Fibroblast of lung (primary cell): Measurements from ENCODE around the gene PCNT. TPM values are rescaled to one million over a fixed set of nuclear protein-coding genes. Genes with fewer than 3 reads are reported as not detected.

ENCODE experiments used
- DNase-seq, 2 donors: peaks; one replicate each; pipeline versions ENCODE4 v3.0.0 to v3.0.0-alpha.2; 2010; ENCODE audit warnings: low read depth in 2 of 2
- H2AFZ ChIP-seq: 2 replicates; pipeline ENCODE4 v1.5.1; 2012; ENCODE audit warnings: low read length, control low read depth, inconsistent platforms
- H3K27ac ChIP-seq: 2 replicates; pipeline ENCODE4 v1.5.1; 2011; ENCODE audit warnings: low read length, control low read depth; ENCODE audit not compliant: insufficient read depth
- H3K27me3 ChIP-seq: 2 replicates; pipeline ENCODE4 v1.5.1; 2011; ENCODE audit warnings: mild to moderate bottlenecking, low read length; ENCODE audit not compliant: control insufficient read depth, insufficient read depth
- H3K36me3 ChIP-seq: 2 replicates; pipeline ENCODE4 v1.5.1; 2011; ENCODE audit warnings: low read length; ENCODE audit not compliant: control insufficient read depth, insufficient read depth
- H3K4me1 ChIP-seq: 2 replicates; pipeline ENCODE4 v1.5.1; 2011; ENCODE audit warnings: low read length; ENCODE audit not compliant: control insufficient read depth, insufficient read depth; ENCODE audit errors: extremely low read depth
- H3K4me2 ChIP-seq: 2 replicates; pipeline ENCODE4 v1.5.1; 2011; ENCODE audit warnings: low read length, control low read depth; ENCODE audit not compliant: insufficient read depth; ENCODE audit errors: extremely low read depth
- H3K4me3 ChIP-seq, 4 experiments: fragments of 200-600 bp in 1 of 4; sonication (generic) in 1 of 4; replicated peaks in 1 of 4; 2 replicates each; pipeline ENCODE4 v1.5.1; 2011 to 2016; ENCODE audit warnings: low read length in 4 of 4, low read depth in 3 of 4, mild to moderate bottlenecking in 3 of 4, control low read depth in 2 of 4, inconsistent platforms in 1 of 4, mixed read lengths in 1 of 4; ENCODE audit not compliant: insufficient read depth in 1 of 4; ENCODE audit errors: control extremely low read depth in 1 of 4
- H3K79me2 ChIP-seq: 2 replicates; pipeline ENCODE4 v1.5.1; 2012; ENCODE audit warnings: mild to moderate bottlenecking, low read length, inconsistent platforms; ENCODE audit not compliant: control insufficient read depth, insufficient read depth
- H3K9ac ChIP-seq: 2 replicates; pipeline ENCODE4 v1.5.1; 2011; ENCODE audit warnings: mild to moderate bottlenecking, low read length, control low read depth; ENCODE audit not compliant: insufficient read depth
- H3K9me3 ChIP-seq: 2 replicates; pipeline ENCODE4 v1.5.1; 2012; ENCODE audit warnings: low read depth, low read length; ENCODE audit not compliant: control insufficient read depth, insufficient read depth
- H4K20me1 ChIP-seq: 2 replicates; pipeline ENCODE4 v1.5.1; 2011; ENCODE audit warnings: low read length; ENCODE audit not compliant: control insufficient read depth, insufficient read depth; ENCODE audit errors: extremely low read depth
- EZH2 ChIP-seq: IDR thresholded peaks from 2 replicates; pipeline ENCODE4 v1.5.1; 2012; ENCODE audit warnings: low read length, control low read depth, mild to moderate bottlenecking; ENCODE audit errors: missing control alignments
- polyA plus RNA-seq, 2 donors: library from polyadenylated mRNA; depleted of rRNA in 1 of 2; stranded (reverse) in 1 of 2; unstranded in 1 of 2; fragments of >200 nt; gene quantifications; 2 replicates each; pipeline ENCODE4 v1.2.1, GENCODE V29; 2011 to 2012; ENCODE audit warnings: missing spikeins in 1 of 2
- total RNA-seq: library from RNA; depleted of rRNA; stranded (reverse); fragments of >200 nt; gene quantifications from 2 replicates; pipeline ENCODE4 v1.2.1, GENCODE V29; 2014
- TF ChIP-seq, protein P1 (sequence below), 2 donors: IDR thresholded peaks in 1 of 2; conservative IDR thresholded peaks in 1 of 2; 1 replicate in 1 of 2; 2 replicates in 1 of 2; pipeline ENCODE4 v1.5.1; 2011 to 2012; ENCODE audit warnings: low read length in 2 of 2, control low read depth in 1 of 2, inconsistent platforms in 1 of 2, low read depth in 1 of 2, mild to moderate bottlenecking in 1 of 2

PCNT gene
- total and polyA plus RNA-seq, 2 donors (not counting 1 experiment from before 2014, with no cell fraction given), result 7.4 to 26.1 TPM

DNA sequence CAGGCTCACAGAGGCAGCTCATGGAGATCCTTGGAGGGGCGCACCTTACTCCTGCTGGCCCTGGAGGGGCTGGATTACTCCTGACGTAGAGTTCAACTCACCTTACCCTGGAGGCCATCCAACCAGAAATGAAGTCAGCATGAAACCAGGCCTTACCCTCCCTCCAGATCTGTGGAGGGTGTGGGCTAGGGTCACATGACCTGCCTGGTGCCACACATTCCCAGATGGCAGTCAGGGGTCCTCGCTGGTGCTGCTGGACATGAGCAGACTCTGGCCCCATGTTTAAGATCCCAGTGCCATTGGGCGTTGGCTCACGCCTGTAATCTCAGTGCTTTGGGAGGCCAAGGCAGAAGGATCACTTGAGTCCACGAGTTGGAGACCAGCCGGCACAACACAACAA is 4.8 kb upstream of the PCNT start:
- no peak for DNase-seq
- Histone ChIP-seq H3K27ac (no peak overlapping the region), H3K9ac (no peak overlapping the region), H3K4me3 (no peak overlapping the region), H3K4me2 (no peak overlapping the region), H3K27me3 (no peaks in the 10 kb centered on the region), H3K4me1 (peaks cover 15% of the 10 kb centered on the region), H3K9me3 (no peaks in the 10 kb centered on the region), H2AFZ (no peak overlapping the region), H4K20me1 (no peaks in the 10 kb centered on the region), H3K36me3 (peaks cover 4% of the 10 kb centered on the region), H3K79me2 (peaks cover 35% of the 10 kb centered on the region)
- TF ChIP-seq, protein P1, sequence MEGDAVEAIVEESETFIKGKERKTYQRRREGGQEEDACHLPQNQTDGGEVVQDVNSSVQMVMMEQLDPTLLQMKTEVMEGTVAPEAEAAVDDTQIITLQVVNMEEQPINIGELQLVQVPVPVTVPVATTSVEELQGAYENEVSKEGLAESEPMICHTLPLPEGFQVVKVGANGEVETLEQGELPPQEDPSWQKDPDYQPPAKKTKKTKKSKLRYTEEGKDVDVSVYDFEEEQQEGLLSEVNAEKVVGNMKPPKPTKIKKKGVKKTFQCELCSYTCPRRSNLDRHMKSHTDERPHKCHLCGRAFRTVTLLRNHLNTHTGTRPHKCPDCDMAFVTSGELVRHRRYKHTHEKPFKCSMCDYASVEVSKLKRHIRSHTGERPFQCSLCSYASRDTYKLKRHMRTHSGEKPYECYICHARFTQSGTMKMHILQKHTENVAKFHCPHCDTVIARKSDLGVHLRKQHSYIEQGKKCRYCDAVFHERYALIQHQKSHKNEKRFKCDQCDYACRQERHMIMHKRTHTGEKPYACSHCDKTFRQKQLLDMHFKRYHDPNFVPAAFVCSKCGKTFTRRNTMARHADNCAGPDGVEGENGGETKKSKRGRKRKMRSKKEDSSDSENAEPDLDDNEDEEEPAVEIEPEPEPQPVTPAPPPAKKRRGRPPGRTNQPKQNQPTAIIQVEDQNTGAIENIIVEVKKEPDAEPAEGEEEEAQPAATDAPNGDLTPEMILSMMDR (conservative IDR thresholded peaks at IDR 0.05 in 1 of 2, IDR thresholded peaks at IDR 0.05 in 1 of 2; ENCODE audit: low read depth in 1 of 2, low read length in 2 of 2), result no peak
- no peak for TF ChIP-seq EZH2

DNA sequence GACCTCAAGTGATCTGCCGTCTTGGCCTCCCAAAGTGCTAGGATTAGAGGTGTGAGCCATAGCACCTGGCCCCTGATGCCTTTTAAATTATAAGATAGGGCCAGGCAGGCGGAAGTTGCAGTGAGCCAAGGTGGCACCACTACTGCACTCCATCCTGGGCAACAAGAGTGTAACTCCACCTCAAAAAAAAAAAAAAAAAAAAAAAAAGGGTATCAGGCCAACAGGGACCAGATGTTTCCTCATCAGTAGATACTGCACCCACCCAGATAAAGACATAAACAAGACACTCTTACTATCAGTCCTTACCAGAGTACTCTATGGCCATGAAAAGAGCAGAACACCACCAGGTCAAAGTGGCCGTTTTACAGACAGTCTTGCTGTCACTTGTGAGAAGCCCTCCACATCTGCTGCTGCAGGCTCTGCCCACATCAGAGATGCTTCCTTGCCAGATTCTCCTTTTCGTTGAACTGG is 3.6 kb upstream of the PCNT start:
- H3K27ac ChIP-seq, result no peak overlapping the region
- peak overlapping the region; percentile 49 for H2AFZ ChIP-seq

DNA sequence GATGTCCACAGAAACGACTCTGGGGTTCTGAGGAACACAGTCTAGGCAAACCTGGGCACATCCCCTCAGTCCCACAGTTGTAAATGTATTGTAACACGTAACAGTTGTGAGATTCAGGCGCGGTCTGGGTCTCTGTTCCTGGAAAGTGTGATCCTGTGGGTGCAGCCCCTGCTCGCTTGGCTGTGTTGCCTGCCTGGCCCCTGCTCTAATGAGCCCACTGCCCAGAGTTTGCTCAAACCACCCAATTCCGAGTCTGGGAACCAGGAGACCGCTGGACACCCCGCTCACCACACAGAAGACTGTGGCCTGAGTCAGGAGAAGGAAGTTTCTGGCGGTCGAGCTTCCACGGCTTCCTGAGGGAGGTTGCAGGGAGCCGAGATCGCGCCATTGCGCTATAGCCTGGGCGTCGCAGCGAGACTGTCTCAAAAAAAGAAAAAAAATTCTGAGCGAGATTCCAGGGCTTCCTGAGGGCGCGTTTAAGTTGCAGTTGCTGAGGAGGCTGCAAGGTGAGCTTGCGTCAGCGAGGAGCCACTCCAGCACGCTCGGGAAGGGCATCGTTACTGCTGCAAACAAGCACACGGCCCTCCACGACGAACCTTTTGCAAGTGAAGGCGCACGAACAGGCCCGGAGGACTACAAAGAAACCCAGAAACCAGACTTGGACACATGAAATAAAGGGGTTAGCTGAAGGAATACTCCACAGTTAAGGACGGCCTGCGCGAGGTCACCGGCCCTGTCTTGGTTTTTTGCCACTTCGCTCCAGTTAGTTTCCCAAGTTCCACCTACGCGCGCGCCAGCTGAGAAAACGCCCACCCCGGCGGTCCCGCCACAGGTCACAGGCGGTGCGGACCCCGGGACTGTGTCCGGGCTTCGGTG is 1.4 kb upstream of the PCNT start:
- Histone ChIP-seq H3K27me3 (no peaks in the 10 kb centered on the region), H3K4me3 (peak overlapping the region; percentile 66 to 97 (median 94)), H3K79me2 (peaks cover 57% of the 10 kb centered on the region), H3K4me1 (peaks cover 17% of the 10 kb centered on the region), H3K9ac (peak overlapping the region; percentile 82), H4K20me1 (no peaks in the 10 kb centered on the region), H3K9me3 (no peaks in the 10 kb centered on the region), H2AFZ (peak overlapping the region; percentile 81), H3K27ac (peak overlapping the region; percentile 79), H3K36me3 (peaks cover 4% of the 10 kb centered on the region), H3K4me2 (peak overlapping the region; percentile 96)
- TF ChIP-seq EZH2, result no peak
- TF ChIP-seq, protein P1 (conservative IDR thresholded peaks at IDR 0.05 in 1 of 2, IDR thresholded peaks at IDR 0.05 in 1 of 2; ENCODE audit: low read depth in 1 of 2, low read length in 2 of 2), result no peak
- DNase-seq, result peak; percentile 24 to 62

More for the DNA sequence above, 3.6 kb upstream of the PCNT start:
- Histone ChIP-seq H3K79me2 (peaks cover 39% of the 10 kb centered on the region), H3K27me3 (no peaks in the 10 kb centered on the region), H3K9me3 (no peaks in the 10 kb centered on the region), H3K4me2 (peak overlapping the region; percentile 58), H3K4me3 (peak overlapping the region in 1 of 4 experiments; percentile 18), H4K20me1 (no peaks in the 10 kb centered on the region), H3K4me1 (peaks cover 15% of the 10 kb centered on the region), H3K9ac (no peak overlapping the region), H3K36me3 (peaks cover 4% of the 10 kb centered on the region)
- DNase-seq, result no peak
- no peak for TF ChIP-seq EZH2
- TF ChIP-seq, protein P1 (conservative IDR thresholded peaks at IDR 0.05 in 1 of 2, IDR thresholded peaks at IDR 0.05 in 1 of 2; ENCODE audit: low read depth in 1 of 2, low read length in 2 of 2), result no peak
